Karpas-422 (cell line): Measurements from ENCODE around the gene FAT3. TPM values are rescaled to one million over a fixed set of nuclear protein-coding genes. Genes with fewer than 3 reads are reported as not detected.

Source experiments
- DNase-seq: peaks from one replicate; pipeline ENCODE4 v3.0.0-alpha.2; 2015
- H2AFZ ChIP-seq: fragments of 200-600 bp; sonication (generic); 2 replicates; pipeline ENCODE4 v1.6.1; 2014; ENCODE audit warnings: antibody characterized with exemption, low read length, mixed read lengths
- H3K27ac ChIP-seq: fragments of 200-600 bp; sonication (generic); 2 replicates; pipeline ENCODE4 v1.5.1; 2014; ENCODE audit warnings: mild to moderate bottlenecking, low read length, moderate library complexity
- H3K27me3 ChIP-seq: fragments of 200-600 bp; sonication (generic); 2 replicates; pipeline ENCODE4 v1.6.1; 2014; ENCODE audit warnings: low read length, mixed read lengths
- H3K36me3 ChIP-seq: fragments of 200-600 bp; sonication (generic); 2 replicates; pipeline ENCODE4 v1.6.1; 2014; ENCODE audit warnings: low read length, mixed read lengths; ENCODE audit not compliant: insufficient read depth
- H3K4me1 ChIP-seq: fragments of 200-600 bp; sonication (generic); 2 replicates; pipeline ENCODE4 v1.6.1; 2014; ENCODE audit warnings: mild to moderate bottlenecking, low read length, mixed read lengths
- H3K4me2 ChIP-seq: fragments of 200-600 bp; sonication (generic); 2 replicates; pipeline ENCODE4 v1.6.1; 2014; ENCODE audit warnings: low read length, low read depth, mild to moderate bottlenecking; ENCODE audit not compliant: poor library complexity, severe bottlenecking
- H3K4me3 ChIP-seq: fragments of 200-600 bp; sonication (generic); 2 replicates; pipeline ENCODE4 v1.5.1; 2014; ENCODE audit warnings: mild to moderate bottlenecking, antibody characterized with exemption, low read length, mixed read lengths
- H3K79me2 ChIP-seq: fragments of 200-600 bp; sonication (generic); 2 replicates; pipeline ENCODE4 v1.6.1; 2014; ENCODE audit warnings: mild to moderate bottlenecking, low read length, mixed read lengths
- H3K9ac ChIP-seq: fragments of 200-600 bp; sonication (generic); 2 replicates; pipeline ENCODE4 v1.6.0; 2014; ENCODE audit warnings: low read length
- H3K9me2 ChIP-seq: fragments of 200-600 bp; sonication (generic), shearing (Covaris generic); replicated peaks from 2 replicates; pipeline ENCODE4 v1.6.0; 2014; ENCODE audit warnings: mild to moderate bottlenecking, low read length, moderate library complexity; ENCODE audit not compliant: insufficient read depth
- H3K9me3 ChIP-seq: fragments of 300-700, 200-600 bp; sonication (generic); 2 replicates; pipeline ENCODE4 v1.6.1; 2014; ENCODE audit warnings: low read length, mixed read lengths
- H4K20me1 ChIP-seq: fragments of 200-600 bp; sonication (generic); 2 replicates; pipeline ENCODE4 v1.6.1; 2014; ENCODE audit warnings: mild to moderate bottlenecking, antibody characterized with exemption, low read length, low read depth; ENCODE audit not compliant: insufficient read depth
- total RNA-seq: library from RNA; depleted of rRNA; stranded (reverse); fragments of >200 nt; shearing (Covaris generic); gene quantifications from 2 replicates; pipeline ENCODE4 v1.2.3, GENCODE V29; 2014; ENCODE audit warnings: low replicate concordance

The FAT3 gene
- total RNA-seq, 1 experiment from 2014 or later: not detected

DNA sequence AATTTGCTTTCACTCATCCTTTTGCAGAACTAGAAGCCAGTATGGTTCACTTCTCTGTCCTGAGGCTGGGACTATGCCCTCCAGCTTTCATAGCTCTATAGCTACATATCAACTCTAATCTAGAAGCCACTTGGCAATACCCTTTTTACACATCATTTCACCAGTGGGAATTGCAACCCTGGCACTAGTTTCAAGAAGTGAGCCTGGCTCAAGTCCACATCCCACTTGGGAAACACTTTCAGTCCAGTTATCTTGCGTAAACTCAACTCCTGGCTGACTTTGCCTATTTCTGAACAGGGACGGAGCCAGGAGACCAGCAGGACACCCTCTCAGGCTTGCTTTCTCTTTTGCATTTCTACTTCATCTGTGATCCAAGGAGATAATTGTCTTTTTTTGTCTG is 19.9 kb upstream of the FAT3 start:
- Histone ChIP-seq H2AFZ (no peak overlapping the region), H3K36me3 (no peaks in the 10 kb centered on the region), H3K9me3 (peaks cover 48% of the 10 kb centered on the region), H3K79me2 (no peaks in the 10 kb centered on the region), H4K20me1 (no peaks in the 10 kb centered on the region), H3K4me1 (no peaks in the 10 kb centered on the region), H3K27me3 (no peaks in the 10 kb centered on the region), H3K4me3 (no peak overlapping the region), H3K27ac (no peak overlapping the region), H3K9ac (no peak overlapping the region), H3K9me2 (peaks cover 5% of the 10 kb centered on the region; the same call in 1 of the 2 replicates), H3K4me2 (no peak overlapping the region)
- DNase-seq: no peak

DNA sequence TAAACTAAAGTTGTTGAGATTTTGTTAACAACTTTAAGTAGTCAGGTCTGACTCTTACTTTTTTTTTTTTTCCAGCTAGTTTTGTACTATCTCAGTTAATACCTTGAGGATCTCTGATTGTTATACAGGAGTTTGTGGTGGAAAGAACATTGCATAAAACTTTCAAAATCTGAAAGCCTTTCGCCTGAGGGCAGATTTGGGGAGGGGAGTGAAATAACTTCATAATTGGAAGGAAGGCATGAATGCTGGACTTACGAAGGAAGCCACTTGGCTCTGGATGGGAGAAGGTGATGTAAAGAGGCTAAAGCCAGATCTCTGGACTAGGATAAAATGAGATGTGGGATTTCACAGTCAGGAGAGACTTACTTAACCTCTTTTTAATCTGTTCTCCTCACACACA is 18.2 kb upstream of the FAT3 start:
- no peak overlapping the region for H3K4me2 ChIP-seq
- no peak overlapping the region for H3K27ac ChIP-seq
- DNase-seq: no peak
- no peak overlapping the region for H3K4me3 ChIP-seq
- H3K9me3 ChIP-seq: peaks cover 42% of the 10 kb centered on the region
- no peaks in the 10 kb centered on the region for H3K27me3 ChIP-seq
- no peaks in the 10 kb centered on the region for H3K36me3 ChIP-seq
- H3K4me1 ChIP-seq: no peaks in the 10 kb centered on the region
- H4K20me1 ChIP-seq: no peaks in the 10 kb centered on the region
- H3K9me2 ChIP-seq: peaks cover 5% of the 10 kb centered on the region; the same call in 1 of the 2 replicates
- H3K79me2 ChIP-seq: no peaks in the 10 kb centered on the region
- H2AFZ ChIP-seq: no peak overlapping the region
- no peak overlapping the region for H3K9ac ChIP-seq

DNA sequence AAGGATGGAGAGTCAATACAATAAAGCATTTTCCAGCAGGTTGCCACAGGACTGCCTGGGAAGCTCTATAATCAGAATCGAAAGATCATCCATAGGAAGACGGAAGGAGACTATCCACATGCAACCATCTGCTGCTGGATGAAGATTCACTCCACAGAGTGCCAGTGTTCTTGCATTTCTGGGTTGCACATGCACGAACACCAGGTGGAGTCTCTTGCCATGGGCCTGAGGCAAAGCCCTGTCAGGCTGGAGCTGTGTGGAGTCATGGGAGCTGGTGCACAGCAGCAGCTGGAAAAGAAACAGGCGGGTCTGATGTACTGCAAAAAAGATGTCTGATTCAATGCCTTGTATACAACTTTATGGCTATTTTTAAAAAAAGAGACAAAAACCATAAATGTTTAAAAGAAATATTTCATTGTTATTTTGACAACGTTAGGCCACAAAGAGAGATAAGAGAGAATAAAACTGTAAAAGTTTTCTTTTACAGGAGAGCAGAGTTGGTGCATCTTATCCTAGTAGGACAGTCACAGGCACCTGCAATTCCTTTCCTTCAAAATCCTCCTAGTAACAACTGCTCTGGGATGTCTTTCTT is 12.9 kb upstream of the FAT3 start:
- H3K79me2 ChIP-seq: no peaks in the 10 kb centered on the region
- H2AFZ ChIP-seq: no peak overlapping the region
- H4K20me1 ChIP-seq: no peaks in the 10 kb centered on the region
- no peak for DNase-seq
- peaks cover 5% of the 10 kb centered on the region; the same call in 1 of the 2 replicates for H3K9me2 ChIP-seq
- H3K4me1 ChIP-seq: no peaks in the 10 kb centered on the region
- H3K9me3 ChIP-seq: peaks cover 36% of the 10 kb centered on the region
- no peaks in the 10 kb centered on the region for H3K27me3 ChIP-seq
- H3K9ac ChIP-seq: no peak overlapping the region
- no peak overlapping the region for H3K4me3 ChIP-seq
- no peaks in the 10 kb centered on the region for H3K36me3 ChIP-seq
- H3K27ac ChIP-seq: no peak overlapping the region
- no peak overlapping the region for H3K4me2 ChIP-seq

DNA sequence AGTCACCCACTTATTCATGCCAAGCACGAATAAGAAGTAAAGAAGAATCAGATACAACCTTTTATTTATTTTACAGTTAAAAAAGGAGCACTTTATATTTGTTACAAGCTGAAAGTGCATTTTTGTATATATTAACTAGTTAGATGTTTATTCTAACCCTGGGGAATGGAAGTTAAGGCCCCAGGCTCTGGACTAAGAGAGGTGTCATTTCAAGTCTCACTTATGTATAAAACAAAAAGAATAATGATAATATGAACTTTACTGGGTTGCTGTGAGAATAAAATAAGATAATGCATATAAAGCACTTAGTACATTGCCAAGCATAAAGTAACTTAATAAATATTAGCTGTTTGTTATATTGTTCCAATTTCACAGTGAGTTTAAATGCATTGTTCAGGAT is 12.1 kb upstream of the FAT3 start:
- Histone ChIP-seq H3K36me3 (no peaks in the 10 kb centered on the region), H3K27ac (no peak overlapping the region), H3K9ac (no peak overlapping the region), H4K20me1 (no peaks in the 10 kb centered on the region), H2AFZ (no peak overlapping the region), H3K9me3 (peaks cover 39% of the 10 kb centered on the region), H3K4me2 (no peak overlapping the region), H3K27me3 (no peaks in the 10 kb centered on the region), H3K9me2 (0 out of 2 replicates have a peak, but pooled peaks cover 5% of the 10 kb centered on the region), H3K79me2 (no peaks in the 10 kb centered on the region), H3K4me1 (no peaks in the 10 kb centered on the region), H3K4me3 (no peak overlapping the region)
- DNase-seq: no peak

- Histone ChIP-seq H3K9me2 (no peaks in the 10 kb centered on the region), H3K36me3 (no peaks in the 10 kb centered on the region), H3K4me3 (no peak overlapping the region), H3K9ac (no peak overlapping the region), H3K79me2 (no peaks in the 10 kb centered on the region), H3K27ac (no peak overlapping the region), H2AFZ (no peak overlapping the region), H3K27me3 (no peaks in the 10 kb centered on the region), H4K20me1 (no peaks in the 10 kb centered on the region), H3K4me2 (no peak overlapping the region), H3K4me1 (no peaks in the 10 kb centered on the region), H3K9me3 (peaks cover 39% of the 10 kb centered on the region)
- DNase-seq: no peak
Observed at GRCh38 chr11:92216789-92217188, 7.8 kb upstream of the FAT3 start.

- H3K9ac ChIP-seq: no peak overlapping the region
- no peaks in the 10 kb centered on the region for H4K20me1 ChIP-seq
- H3K36me3 ChIP-seq: no peaks in the 10 kb centered on the region
- H3K4me3 ChIP-seq: no peak overlapping the region
- H3K27ac ChIP-seq: no peak overlapping the region
- H3K9me3 ChIP-seq: peaks cover 55% of the 10 kb centered on the region
- H3K79me2 ChIP-seq: no peaks in the 10 kb centered on the region
- H3K27me3 ChIP-seq: no peaks in the 10 kb centered on the region
- H3K9me2 ChIP-seq: no peaks in the 10 kb centered on the region
- H3K4me1 ChIP-seq: no peaks in the 10 kb centered on the region
- DNase-seq: no peak
- H2AFZ ChIP-seq: no peak overlapping the region
- no peak overlapping the region for H3K4me2 ChIP-seq
Observed at GRCh38 chr11:92219476-92219875, 5.1 kb upstream of the FAT3 start.

DNA sequence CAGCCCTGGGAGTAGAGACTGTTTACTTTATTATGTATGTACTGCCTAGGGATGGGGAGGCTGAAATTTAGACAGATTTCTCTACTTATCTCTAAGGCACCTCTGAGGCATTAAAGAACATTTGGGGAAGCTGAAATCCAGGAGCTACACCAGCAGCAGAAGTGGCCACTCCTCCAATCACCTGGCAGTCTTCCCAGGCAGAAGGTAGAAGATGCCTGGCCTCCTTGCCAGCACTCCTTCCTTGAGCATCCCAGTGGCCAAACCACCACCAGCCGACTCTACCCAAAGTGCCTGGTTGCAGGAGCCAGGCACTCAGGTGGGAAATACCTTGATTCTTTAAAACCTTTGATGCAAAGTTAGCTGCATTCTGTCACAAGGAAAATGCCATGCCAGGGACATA is 1.9 kb upstream of the FAT3 start:
- no peak overlapping the region for H3K4me2 ChIP-seq
- no peaks in the 10 kb centered on the region for H3K9me2 ChIP-seq
- no peak overlapping the region for H2AFZ ChIP-seq
- H3K27ac ChIP-seq: no peak overlapping the region
- peaks cover 52% of the 10 kb centered on the region for H3K9me3 ChIP-seq
- no peaks in the 10 kb centered on the region for H3K36me3 ChIP-seq
- no peaks in the 10 kb centered on the region for H3K4me1 ChIP-seq
- H3K4me3 ChIP-seq: no peak overlapping the region
- H3K9ac ChIP-seq: no peak overlapping the region
- no peaks in the 10 kb centered on the region for H4K20me1 ChIP-seq
- H3K79me2 ChIP-seq: no peaks in the 10 kb centered on the region
- H3K27me3 ChIP-seq: no peaks in the 10 kb centered on the region
- no peak for DNase-seq

DNA sequence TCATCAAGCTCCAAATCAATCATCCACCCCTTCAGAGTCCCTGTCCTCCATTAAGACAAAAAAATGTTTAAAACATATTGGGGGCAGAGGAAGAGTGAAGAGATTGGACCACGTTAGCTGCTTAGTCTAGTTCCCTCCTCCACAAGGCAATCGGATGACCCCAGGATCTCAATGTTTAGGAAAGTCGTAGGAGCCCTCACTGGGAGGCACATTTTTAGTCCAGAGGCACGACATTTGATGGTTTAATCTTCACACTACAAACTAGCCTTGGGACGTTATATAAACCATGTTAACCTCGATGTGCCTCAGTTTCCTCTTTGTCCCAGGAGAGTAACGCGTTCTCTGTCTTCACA is 588 bp upstream of the FAT3 start:
- H3K79me2 ChIP-seq: no peaks in the 10 kb centered on the region
- peaks cover 48% of the 10 kb centered on the region for H3K9me3 ChIP-seq
- H3K4me2 ChIP-seq: no peak overlapping the region
- no peaks in the 10 kb centered on the region; the same call in 1 of the 2 replicates for H3K9me2 ChIP-seq
- no peak overlapping the region for H3K4me3 ChIP-seq
- no peak overlapping the region for H3K27ac ChIP-seq
- no peaks in the 10 kb centered on the region for H4K20me1 ChIP-seq
- no peak overlapping the region for H3K9ac ChIP-seq
- no peaks in the 10 kb centered on the region for H3K4me1 ChIP-seq
- no peaks in the 10 kb centered on the region for H3K27me3 ChIP-seq
- no peak overlapping the region for H2AFZ ChIP-seq
- no peaks in the 10 kb centered on the region for H3K36me3 ChIP-seq
- no peak for DNase-seq
